ENCODE results near the gene BRIP1. TPM values are rescaled to one million over a fixed set of nuclear protein-coding genes. Genes with fewer than 3 reads are reported as not detected.

Gene BRIP1
- total and polyA plus RNA-seq, 4 donors: 3.4 to 7.9 (median 6.2) TPM

- H3K36me3 ChIP-seq (ENCODE audit: control insufficient read depth, insufficient read depth, low read length): no peaks in the 10 kb centered on the region
- DNase-seq (ENCODE audit: low read depth in 4 of 6, low spot score in 6 of 6): no peak
- no CpG with 5 or more reads among the region's 1 CpG for WGBS (ENCODE audit: insufficient coverage)
- no peaks in the 10 kb centered on the region for H3K4me1 ChIP-seq (ENCODE audit: control insufficient read depth, insufficient read depth, low read length)
- H3K27me3 ChIP-seq (ENCODE audit: control insufficient read depth, insufficient read depth, low read length): no peaks in the 10 kb centered on the region
- no peak overlapping the region for H3K27ac ChIP-seq (ENCODE audit: low read depth, low read length)
- no peaks in the 10 kb centered on the region for H3K9me3 ChIP-seq (ENCODE audit: control insufficient read depth, insufficient read depth, low read length)
- no peak overlapping the region for H3K4me3 ChIP-seq (ENCODE audit: low read depth, low read length)
Observed at GRCh38 chr17:61794792-61795191, 68.5 kb downstream of the BRIP1 start.

DNA sequence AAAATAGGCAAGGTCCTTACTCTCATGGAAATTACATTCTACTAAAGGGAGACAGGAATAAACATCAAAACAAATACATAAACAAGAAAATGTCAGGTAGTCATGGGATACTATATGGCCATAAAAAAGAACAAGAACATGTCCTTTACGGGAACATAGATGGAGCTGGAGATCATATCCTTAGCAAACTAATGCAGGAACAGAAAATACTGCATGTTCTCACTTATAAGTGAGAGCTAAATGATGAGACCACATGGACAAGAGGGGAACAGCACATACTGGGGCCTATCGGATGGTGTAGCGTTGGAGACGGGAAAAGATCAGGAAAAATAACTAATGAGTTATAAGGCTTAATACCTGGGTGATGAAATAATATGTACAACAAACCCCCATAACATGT is 69.1 kb downstream of the BRIP1 start:
- no peaks in the 10 kb centered on the region for H3K9me3 ChIP-seq (ENCODE audit: control insufficient read depth, insufficient read depth, low read length)
- no peak overlapping the region for H3K4me3 ChIP-seq (ENCODE audit: low read depth, low read length)
- no peaks in the 10 kb centered on the region for H3K36me3 ChIP-seq (ENCODE audit: control insufficient read depth, insufficient read depth, low read length)
- no peaks in the 10 kb centered on the region for H3K27me3 ChIP-seq (ENCODE audit: control insufficient read depth, insufficient read depth, low read length)
- H3K4me1 ChIP-seq (ENCODE audit: control insufficient read depth, insufficient read depth, low read length): no peaks in the 10 kb centered on the region
- DNase-seq (ENCODE audit: low read depth in 4 of 6, low spot score in 6 of 6): no peak
- no CpG with 5 or more reads among the region's 4 CpGs for WGBS (ENCODE audit: insufficient coverage)
- H3K27ac ChIP-seq (ENCODE audit: low read depth, low read length): no peak overlapping the region

GRCh38 chr17:61793565-61793964 is 69.8 kb downstream of the BRIP1 start:
- Histone ChIP-seq H3K9me3 (ENCODE audit: control insufficient read depth, insufficient read depth, low read length) (no peaks in the 10 kb centered on the region), H3K4me1 (ENCODE audit: control insufficient read depth, insufficient read depth, low read length) (no peaks in the 10 kb centered on the region), H3K27me3 (ENCODE audit: control insufficient read depth, insufficient read depth, low read length) (no peaks in the 10 kb centered on the region), H3K36me3 (ENCODE audit: control insufficient read depth, insufficient read depth, low read length) (no peaks in the 10 kb centered on the region), H3K27ac (ENCODE audit: low read depth, low read length) (no peak overlapping the region), H3K4me3 (ENCODE audit: low read depth, low read length) (no peak overlapping the region)
- DNase-seq (ENCODE audit: low read depth in 4 of 6, low spot score in 6 of 6): no peak
- WGBS (ENCODE audit: insufficient coverage): 100% methylated on average over 1 of the region's 3 CpGs

GRCh38 chr17:61789872-61790271 is 73.5 kb downstream of the BRIP1 start:
- no peak overlapping the region for H3K4me3 ChIP-seq (ENCODE audit: low read depth, low read length)
- H3K9me3 ChIP-seq (ENCODE audit: control insufficient read depth, insufficient read depth, low read length): no peaks in the 10 kb centered on the region
- no peaks in the 10 kb centered on the region for H3K4me1 ChIP-seq (ENCODE audit: control insufficient read depth, insufficient read depth, low read length)
- H3K27ac ChIP-seq (ENCODE audit: low read depth, low read length): no peak overlapping the region
- no peaks in the 10 kb centered on the region for H3K36me3 ChIP-seq (ENCODE audit: control insufficient read depth, insufficient read depth, low read length)
- no peak for DNase-seq (ENCODE audit: low read depth in 4 of 6, low spot score in 6 of 6)
- no peaks in the 10 kb centered on the region for H3K27me3 ChIP-seq (ENCODE audit: control insufficient read depth, insufficient read depth, low read length)

- Histone ChIP-seq H3K4me3 (ENCODE audit: low read depth, low read length) (no peak overlapping the region), H3K27me3 (ENCODE audit: control insufficient read depth, insufficient read depth, low read length) (no peaks in the 10 kb centered on the region), H3K27ac (ENCODE audit: low read depth, low read length) (no peak overlapping the region), H3K9me3 (ENCODE audit: control insufficient read depth, insufficient read depth, low read length) (no peaks in the 10 kb centered on the region), H3K36me3 (ENCODE audit: control insufficient read depth, insufficient read depth, low read length) (no peaks in the 10 kb centered on the region), H3K4me1 (ENCODE audit: control insufficient read depth, insufficient read depth, low read length) (no peaks in the 10 kb centered on the region)
- WGBS (ENCODE audit: insufficient coverage): 80% methylated on average over 1 of the region's 5 CpGs
- peak in 1 of 6 donors; percentile 1 for DNase-seq (ENCODE audit: low read depth in 4 of 6, low spot score in 6 of 6)
Observed at GRCh38 chr17:61786088-61786487, 77.2 kb downstream of the BRIP1 start.

DNA sequence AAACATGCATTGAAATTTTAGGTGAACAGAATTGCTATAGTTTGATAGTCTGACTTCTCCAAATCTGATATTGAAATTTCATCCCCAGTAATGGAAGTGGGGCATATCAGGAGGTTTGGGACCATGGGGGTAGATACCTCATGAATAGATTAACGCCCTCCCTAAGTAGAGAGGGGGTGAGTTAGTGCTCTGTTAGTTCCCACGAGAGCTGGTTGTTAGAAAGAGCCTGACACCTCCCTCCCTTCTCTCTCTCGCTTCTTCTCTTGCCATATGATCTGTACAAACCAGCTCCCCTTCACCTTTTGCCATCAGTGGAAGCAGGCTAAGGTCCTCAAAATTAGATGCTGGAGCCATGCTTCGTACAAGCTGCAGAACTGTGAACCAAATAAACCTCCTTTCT is 78.8 kb downstream of the BRIP1 start:
- no peak for DNase-seq (ENCODE audit: low read depth in 4 of 6, low spot score in 6 of 6)
- 87% methylated on average over 3 of the region's 4 CpGs for WGBS (ENCODE audit: insufficient coverage)

GRCh38 chr17:61783556-61784304 is 79.6 kb downstream of the BRIP1 start:
- no peaks in the 10 kb centered on the region for H3K4me1 ChIP-seq (ENCODE audit: control insufficient read depth, insufficient read depth, low read length)
- H3K36me3 ChIP-seq (ENCODE audit: control insufficient read depth, insufficient read depth, low read length): no peaks in the 10 kb centered on the region
- no peaks in the 10 kb centered on the region for H3K9me3 ChIP-seq (ENCODE audit: control insufficient read depth, insufficient read depth, low read length)
- no peak overlapping the region for H3K4me3 ChIP-seq (ENCODE audit: low read depth, low read length)
- DNase-seq (ENCODE audit: low read depth in 4 of 6, low spot score in 6 of 6): no peak
- no peaks in the 10 kb centered on the region for H3K27me3 ChIP-seq (ENCODE audit: control insufficient read depth, insufficient read depth, low read length)
- H3K27ac ChIP-seq (ENCODE audit: low read depth, low read length): no peak overlapping the region

More for the DNA sequence above, 78.8 kb downstream of the BRIP1 start:
- H3K4me3 ChIP-seq (ENCODE audit: low read depth, low read length): no peak overlapping the region
- no peaks in the 10 kb centered on the region for H3K27me3 ChIP-seq (ENCODE audit: control insufficient read depth, insufficient read depth, low read length)
- no peaks in the 10 kb centered on the region for H3K9me3 ChIP-seq (ENCODE audit: control insufficient read depth, insufficient read depth, low read length)
- H3K4me1 ChIP-seq (ENCODE audit: control insufficient read depth, insufficient read depth, low read length): no peaks in the 10 kb centered on the region
- H3K36me3 ChIP-seq (ENCODE audit: control insufficient read depth, insufficient read depth, low read length): no peaks in the 10 kb centered on the region
- H3K27ac ChIP-seq (ENCODE audit: low read depth, low read length): no peak overlapping the region

- DNase-seq (ENCODE audit: low read depth in 4 of 6, low spot score in 6 of 6): no peak
- Histone ChIP-seq H3K4me1 (ENCODE audit: control insufficient read depth, insufficient read depth, low read length) (no peaks in the 10 kb centered on the region), H3K9me3 (ENCODE audit: control insufficient read depth, insufficient read depth, low read length) (no peaks in the 10 kb centered on the region), H3K27ac (ENCODE audit: low read depth, low read length) (no peak overlapping the region), H3K27me3 (ENCODE audit: control insufficient read depth, insufficient read depth, low read length) (no peaks in the 10 kb centered on the region), H3K36me3 (ENCODE audit: control insufficient read depth, insufficient read depth, low read length) (no peaks in the 10 kb centered on the region), H3K4me3 (ENCODE audit: low read depth, low read length) (no peak overlapping the region)
- WGBS (ENCODE audit: insufficient coverage): no CpG with 5 or more reads among the region's 1 CpG
Observed at GRCh38 chr17:61783120-61783519, 80.2 kb downstream of the BRIP1 start.

- H3K4me1 ChIP-seq (ENCODE audit: control insufficient read depth, insufficient read depth, low read length): no peaks in the 10 kb centered on the region
- no CpG with 5 or more reads among the region's 1 CpG for WGBS (ENCODE audit: insufficient coverage)
- no peak overlapping the region for H3K4me3 ChIP-seq (ENCODE audit: low read depth, low read length)
- no peaks in the 10 kb centered on the region for H3K27me3 ChIP-seq (ENCODE audit: control insufficient read depth, insufficient read depth, low read length)
- H3K36me3 ChIP-seq (ENCODE audit: control insufficient read depth, insufficient read depth, low read length): no peaks in the 10 kb centered on the region
- no peak overlapping the region for H3K27ac ChIP-seq (ENCODE audit: low read depth, low read length)
- no peak for DNase-seq (ENCODE audit: low read depth in 4 of 6, low spot score in 6 of 6)
- no peaks in the 10 kb centered on the region for H3K9me3 ChIP-seq (ENCODE audit: control insufficient read depth, insufficient read depth, low read length)
Observed at GRCh38 chr17:61782683-61783082, 80.6 kb downstream of the BRIP1 start.

DNA sequence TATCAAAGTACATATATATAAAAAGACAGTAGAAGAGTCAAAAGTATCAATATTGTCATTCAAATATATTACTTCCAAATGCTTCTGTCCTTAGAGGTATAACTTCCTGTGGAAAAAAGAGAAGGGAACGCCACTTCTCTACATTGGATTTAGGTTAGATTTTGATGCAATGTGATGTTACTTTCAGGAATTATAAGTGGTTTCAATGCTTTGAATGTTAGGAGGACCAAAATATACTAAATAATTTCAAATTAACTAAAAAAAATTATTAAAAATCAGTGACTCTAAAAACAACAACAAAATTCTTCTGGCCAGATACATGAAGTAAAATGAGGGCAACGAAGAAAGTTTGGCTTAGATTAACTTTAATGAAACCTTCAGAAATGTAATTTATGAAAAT is 88.0 kb downstream of the BRIP1 start:
- no peaks in the 10 kb centered on the region for H3K4me1 ChIP-seq (ENCODE audit: control insufficient read depth, insufficient read depth, low read length)
- no peak for DNase-seq (ENCODE audit: low read depth in 4 of 6, low spot score in 6 of 6)
- WGBS (ENCODE audit: insufficient coverage): no CpG with 5 or more reads among the region's 2 CpGs
- peaks cover 4% of the 10 kb centered on the region for H3K9me3 ChIP-seq (ENCODE audit: control insufficient read depth, insufficient read depth, low read length)
- H3K27me3 ChIP-seq (ENCODE audit: control insufficient read depth, insufficient read depth, low read length): no peaks in the 10 kb centered on the region
- H3K36me3 ChIP-seq (ENCODE audit: control insufficient read depth, insufficient read depth, low read length): no peaks in the 10 kb centered on the region
- H3K27ac ChIP-seq (ENCODE audit: low read depth, low read length): no peak overlapping the region
- no peak overlapping the region for H3K4me3 ChIP-seq (ENCODE audit: low read depth, low read length)

Data from spinal cord (tissue), 10 donors.